CD4-positive, alpha-beta T cell (primary cell): Measurements from ENCODE around the gene LAPTM5. TPM values are rescaled to one million over a fixed set of nuclear protein-coding genes. Genes with fewer than 3 reads are reported as not detected.

Source experiments
- ATAC-seq: fragments of 200-7000 bp; cut with Tn5 transposase; one replicate; pipeline ENCODE4 v1.10.0; 2022; ENCODE audit warnings: mild to moderate bottlenecking; ENCODE audit not compliant: poor library complexity
- CTCF ChIA-PET: fragments of 350-600 bp; sonication (Branson Sonifier 250); formaldehyde crosslinking; loops from one replicate; lab custom pipeline; 2021; ENCODE audit warnings: antibody characterized with exemption, inconsistent platforms; lab: Charles Lee
- POLR2A ChIA-PET: fragments of 350-600 bp; sonication (Branson Sonifier 250); formaldehyde crosslinking; loops from one replicate; lab custom pipeline; 2021; ENCODE audit warnings: antibody characterized with exemption, inconsistent platforms; lab: Charles Lee
- DNase-seq, 14 experiments: peaks; one replicate each; pipeline ENCODE4 v3.0.0-alpha.2; 2013 to 2020; ENCODE audit warnings: mixed read lengths in 2 of 14
- H3K27ac ChIP-seq, 2 donors: one replicate each; pipeline versions ENCODE4 v1.5.1 to v1.7.0; 2013; ENCODE audit warnings: low read length in 2 of 2, low read depth in 1 of 2, mild to moderate bottlenecking in 1 of 2
- H3K27me3 ChIP-seq, 2 experiments: 1 replicate in 1 of 2; 2 replicates in 1 of 2; pipeline versions ENCODE4 v1.6.1 to v1.7.0; 2013; ENCODE audit warnings: low read length in 2 of 2, control low read depth in 1 of 2, mild to moderate bottlenecking in 1 of 2, moderate library complexity in 1 of 2; ENCODE audit not compliant: insufficient read depth in 2 of 2, control insufficient read depth in 1 of 2
- H3K36me3 ChIP-seq: one replicate; pipeline ENCODE4 v1.6.1; 2013; ENCODE audit warnings: low read length, control low read depth; ENCODE audit not compliant: insufficient read depth
- H3K4me1 ChIP-seq: one replicate; pipeline ENCODE4 v1.6.1; 2013; ENCODE audit warnings: low read length, control low read depth; ENCODE audit not compliant: insufficient read depth
- H3K4me3 ChIP-seq: one replicate; pipeline ENCODE4 v1.5.1; 2013; ENCODE audit warnings: mild to moderate bottlenecking, low read length, moderate library complexity
- H3K9me3 ChIP-seq, 2 experiments: 1 replicate in 1 of 2; 2 replicates in 1 of 2; pipeline versions ENCODE4 v1.6.1 to v1.7.0; 2013; ENCODE audit warnings: low read length in 2 of 2, mild to moderate bottlenecking in 2 of 2, control low read depth in 1 of 2, moderate library complexity in 1 of 2; ENCODE audit not compliant: control insufficient read depth in 1 of 2, insufficient read depth in 1 of 2
- H3K27ac Mint-ChIP-seq: one replicate; pipeline ENCODE4 v1.8.0; 2020; ENCODE audit warnings: mixed read lengths
- H3K27me3 Mint-ChIP-seq: one replicate; pipeline ENCODE4 v1.8.0; 2021; ENCODE audit warnings: mixed read lengths
- H3K36me3 Mint-ChIP-seq: one replicate; pipeline ENCODE4 v1.8.0; 2021; ENCODE audit warnings: low read depth, mixed read lengths
- H3K4me1 Mint-ChIP-seq: one replicate; pipeline ENCODE4 v1.8.0; 2021; ENCODE audit warnings: low read depth, mixed read lengths
- H3K4me3 Mint-ChIP-seq: one replicate; pipeline ENCODE4 v1.8.0; 2020; ENCODE audit warnings: mild to moderate bottlenecking, mixed read lengths
- H3K9me3 Mint-ChIP-seq: one replicate; pipeline ENCODE4 v1.8.0; 2020; ENCODE audit warnings: mixed read lengths
- CTCF ChIP-seq: fragments of 200-600 bp; IDR thresholded peaks from one replicate; pipeline ENCODE4 v1.8.0; 2022; ENCODE audit warnings: antibody characterized with exemption, mild to moderate bottlenecking
- intact Hi-C, 2 experiments: fragments of 100-400 bp; cut with DNase I in 1 of 2; cut with micrococcal nuclease in 1 of 2; formaldehyde crosslinking; loops; one replicate each; pipeline versions ENCODE4 v1.15.1 to v1.9.0; 2023 to 2025; cut with DNase I, micrococcal nuclease
- total RNA-seq, 174 experiments: library from RNA in 2 of 174; stranded (reverse) in 2 of 174; gene quantifications; one replicate each; pipeline ENCODE4 v1.2.3 and lab custom pipeline; 2021 to 2026

The LAPTM5 gene
- total RNA-seq, 2 experiments from 2014 or later: 625 to 642 TPM

GRCh38 chr1:30724655-30725421 is 32.7 kb downstream of the LAPTM5 start:
- H3K4me1 ChIP-seq: peaks cover 41% of the 10 kb centered on the region
- Mint-ChIP-seq H3K4me3 (peak overlapping the region; percentile 25), H3K4me1 (peaks cover 22% of the 10 kb centered on the region), H3K9me3 (no peaks in the 10 kb centered on the region), H3K27me3 (no peaks in the 10 kb centered on the region), H3K27ac (no peak overlapping the region), H3K36me3 (peaks cover 48% of the 10 kb centered on the region)
- H3K9me3 ChIP-seq: no peaks in the 10 kb centered on the region
- no peaks in the 10 kb centered on the region for H3K27me3 ChIP-seq
- no peak overlapping the region for H3K27ac ChIP-seq
- peaks cover 32% of the 10 kb centered on the region for H3K36me3 ChIP-seq
- intact Hi-C loops: no loop called here
- ChIA-PET POLR2A (interaction anchor here (0.9 to 1.3 kb wide), 2 partner anchors 26 to 29 kb away, joined by 3 read pairs; no protein-coding TSS in a partner anchor), CTCF (interaction anchor here (1.0 to 3.7 kb wide), 3 partner anchors 19 to 54 kb away, joined by 3 to 17 read pairs (median 3); no protein-coding TSS in a partner anchor)
- no peak for ATAC-seq
- DNase-seq: peak in 1 of 14 experiments; percentile 4
- no peak overlapping the region for H3K4me3 ChIP-seq
- TF ChIP-seq CTCF: no peak

GRCh38 chr1:30724175-30724574 is 33.4 kb downstream of the LAPTM5 start:
- Histone ChIP-seq H3K4me1 (peaks cover 42% of the 10 kb centered on the region), H3K36me3 (peaks cover 32% of the 10 kb centered on the region), H3K9me3 (no peaks in the 10 kb centered on the region), H3K27ac (no peak overlapping the region), H3K4me3 (no peak overlapping the region), H3K27me3 (no peaks in the 10 kb centered on the region)
- Mint-ChIP-seq H3K9me3 (no peaks in the 10 kb centered on the region), H3K27me3 (no peaks in the 10 kb centered on the region), H3K36me3 (peaks cover 48% of the 10 kb centered on the region), H3K27ac (peak overlapping the region; percentile 56), H3K4me3 (peak overlapping the region; percentile 4), H3K4me1 (peaks cover 28% of the 10 kb centered on the region)
- ATAC-seq (no peak), DNase-seq (no peak)
- POLR2A ChIA-PET: interaction anchor here (0.9 kb wide), 1 partner anchor 26 kb away, joined by 3 read pairs; no protein-coding TSS in a partner anchor
- TF ChIP-seq CTCF: peak; percentile 24
- CTCF ChIA-PET: interaction anchor here (1.0 to 3.7 kb wide), 3 partner anchors 20 to 56 kb away, joined by 3 to 17 read pairs (median 6); no protein-coding TSS in a partner anchor
- intact Hi-C loops: no loop called here

GRCh38 chr1:30723331-30723755 is 34.2 kb downstream of the LAPTM5 start, which contains the start of gene MATN1:
Gene MATN1 (minus strand): TSS chr1:30723585. CDS start chr1:30723551, 34 bp downstream.
- CTCF ChIA-PET: interaction anchor here (1.0 to 1.1 kb wide), 2 partner anchors 21 to 56 kb away, joined by 3 to 6 read pairs; no protein-coding TSS in a partner anchor
- H3K4me1 ChIP-seq: peaks cover 48% of the 10 kb centered on the region
- Mint-ChIP-seq H3K9me3 (no peaks in the 10 kb centered on the region), H3K27me3 (no peaks in the 10 kb centered on the region), H3K4me3 (peak within 1 kb of the TSS; percentile 4), H3K27ac (peak within 1 kb of the TSS; percentile 56), H3K4me1 (peaks cover 29% of the 10 kb centered on the region), H3K36me3 (peaks cover 52% of the 10 kb centered on the region)
- H3K4me3 ChIP-seq: no peak within 1 kb of the TSS
- POLR2A ChIA-PET: interaction anchor here (1.0 to 5.3 kb wide), 3 partner anchors 21 to 33 kb away, joined by 3 to 87 read pairs (median 4); no protein-coding TSS in a partner anchor
- no peaks in the 10 kb centered on the region for H3K9me3 ChIP-seq
- intact Hi-C loops: no loop called here
- H3K27me3 ChIP-seq: no peaks in the 10 kb centered on the region
- ATAC-seq (no peak), DNase-seq (no peak)
- H3K27ac ChIP-seq: no peak within 1 kb of the TSS
- H3K36me3 ChIP-seq: peaks cover 32% of the 10 kb centered on the region
- TF ChIP-seq CTCF: no peak
